ENCODE data around the gene DNAJC28.

The DNAJC28 gene

GRCh38 chr21:33478182-33478581, 13.3 kb downstream of the DNAJC28 start:
- DNase-seq (ENCODE audit: low read depth in 1 of 2, low spot score in 1 of 2): no peak
- Histone ChIP-seq H3K27me3 (ENCODE audit: insufficient read depth, poor library complexity, severe bottlenecking) (no peaks in the 10 kb centered on the region), H3K27ac (replicated peaks) (peak overlapping the region; percentile 92), H3K4me3 (replicated peaks; ENCODE audit: insufficient read depth, low read length) (peak overlapping the region; percentile 80)
- TF ChIP-seq POLR2AphosphoS5 (IDR thresholded peaks at IDR 0.05; ENCODE audit: low read depth) (no peak), REST (IDR thresholded peaks at IDR 0.05; ENCODE audit: insufficient replicate concordance, low read depth) (no peak), GABPA (IDR thresholded peaks at IDR 0.05; ENCODE audit: low read depth) (no peak), SPI1 (IDR thresholded peaks at IDR 0.05; ENCODE audit: borderline replicate concordance, low read depth) (no peak)
- TF ChIP-seq, protein P1, sequence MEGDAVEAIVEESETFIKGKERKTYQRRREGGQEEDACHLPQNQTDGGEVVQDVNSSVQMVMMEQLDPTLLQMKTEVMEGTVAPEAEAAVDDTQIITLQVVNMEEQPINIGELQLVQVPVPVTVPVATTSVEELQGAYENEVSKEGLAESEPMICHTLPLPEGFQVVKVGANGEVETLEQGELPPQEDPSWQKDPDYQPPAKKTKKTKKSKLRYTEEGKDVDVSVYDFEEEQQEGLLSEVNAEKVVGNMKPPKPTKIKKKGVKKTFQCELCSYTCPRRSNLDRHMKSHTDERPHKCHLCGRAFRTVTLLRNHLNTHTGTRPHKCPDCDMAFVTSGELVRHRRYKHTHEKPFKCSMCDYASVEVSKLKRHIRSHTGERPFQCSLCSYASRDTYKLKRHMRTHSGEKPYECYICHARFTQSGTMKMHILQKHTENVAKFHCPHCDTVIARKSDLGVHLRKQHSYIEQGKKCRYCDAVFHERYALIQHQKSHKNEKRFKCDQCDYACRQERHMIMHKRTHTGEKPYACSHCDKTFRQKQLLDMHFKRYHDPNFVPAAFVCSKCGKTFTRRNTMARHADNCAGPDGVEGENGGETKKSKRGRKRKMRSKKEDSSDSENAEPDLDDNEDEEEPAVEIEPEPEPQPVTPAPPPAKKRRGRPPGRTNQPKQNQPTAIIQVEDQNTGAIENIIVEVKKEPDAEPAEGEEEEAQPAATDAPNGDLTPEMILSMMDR (IDR thresholded peaks at IDR 0.05; ENCODE audit: insufficient read depth, low read length): no peak

DNA sequence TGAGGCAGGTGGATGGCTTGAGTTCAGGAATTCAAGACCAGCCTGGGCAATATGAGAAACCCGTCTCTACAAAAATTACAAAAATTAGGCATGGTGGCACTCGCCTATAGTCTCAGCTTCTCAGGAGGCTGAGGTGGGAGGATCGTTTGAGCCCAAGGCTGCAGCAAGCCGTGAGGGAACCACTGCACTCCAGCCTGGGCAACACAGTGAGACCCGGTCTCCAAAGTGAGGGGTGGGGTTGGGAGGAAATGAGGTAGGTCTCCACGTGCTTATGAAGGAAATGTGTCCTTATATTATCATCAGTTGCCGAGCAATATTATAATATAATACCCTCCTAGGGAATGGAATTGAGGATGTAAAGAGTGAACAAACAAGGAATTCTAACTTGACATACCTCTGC, 14.4 kb downstream of the DNAJC28 start:
- Histone ChIP-seq H3K27me3 (ENCODE audit: insufficient read depth, poor library complexity, severe bottlenecking) (no peaks in the 10 kb centered on the region), H3K27ac (replicated peaks) (no peak overlapping the region), H3K4me3 (replicated peaks; ENCODE audit: insufficient read depth, low read length) (no peak overlapping the region)
- TF ChIP-seq SPI1 (IDR thresholded peaks at IDR 0.05; ENCODE audit: borderline replicate concordance, low read depth) (no peak), POLR2AphosphoS5 (IDR thresholded peaks at IDR 0.05; ENCODE audit: low read depth) (no peak), REST (IDR thresholded peaks at IDR 0.05; ENCODE audit: insufficient replicate concordance, low read depth) (no peak), GABPA (IDR thresholded peaks at IDR 0.05; ENCODE audit: low read depth) (no peak)
- TF ChIP-seq, protein P1 (IDR thresholded peaks at IDR 0.05; ENCODE audit: insufficient read depth, low read length): no peak
- DNase-seq (ENCODE audit: low read depth in 1 of 2, low spot score in 1 of 2): no peak

- Histone ChIP-seq H3K4me3 (replicated peaks; ENCODE audit: insufficient read depth, low read length) (no peak overlapping the region), H3K27me3 (ENCODE audit: insufficient read depth, poor library complexity, severe bottlenecking) (no peaks in the 10 kb centered on the region), H3K27ac (replicated peaks) (no peak overlapping the region)
- DNase-seq (ENCODE audit: low read depth in 1 of 2, low spot score in 1 of 2): no peak
- no peak for TF ChIP-seq GABPA (IDR thresholded peaks at IDR 0.05; ENCODE audit: low read depth)
- no peak for TF ChIP-seq SPI1 (IDR thresholded peaks at IDR 0.05; ENCODE audit: borderline replicate concordance, low read depth)
- TF ChIP-seq POLR2AphosphoS5 (IDR thresholded peaks at IDR 0.05; ENCODE audit: low read depth): no peak
- no peak for TF ChIP-seq REST (IDR thresholded peaks at IDR 0.05; ENCODE audit: insufficient replicate concordance, low read depth)
- TF ChIP-seq, protein P1 (IDR thresholded peaks at IDR 0.05; ENCODE audit: insufficient read depth, low read length): no peak
Observed at GRCh38 chr21:33473344-33473743, 18.2 kb downstream of the DNAJC28 start.
